A673 (cell line): Measurements from ENCODE around the gene VAV2.

ENCODE experiments used
- EZH2 ChIP-seq: fragments of 200-600 bp; sonication (generic); IDR thresholded peaks from 2 replicates; pipeline ENCODE4 v1.6.1; 2017; ENCODE audit warnings: borderline replicate concordance, low read depth, mild to moderate bottlenecking, mixed read lengths, antibody characterized with exemption, low read length; ENCODE audit not compliant: poor library complexity, severe bottlenecking
- TF ChIP-seq, protein P1 (sequence below): fragments of 300-800, 200-600 bp; sonication (generic); conservative IDR thresholded peaks from 2 replicates; pipeline ENCODE4 v1.5.1; 2017; ENCODE audit warnings: low read depth, mild to moderate bottlenecking, antibody characterized with exemption, low read length, moderate library complexity, mixed read lengths

DNA sequence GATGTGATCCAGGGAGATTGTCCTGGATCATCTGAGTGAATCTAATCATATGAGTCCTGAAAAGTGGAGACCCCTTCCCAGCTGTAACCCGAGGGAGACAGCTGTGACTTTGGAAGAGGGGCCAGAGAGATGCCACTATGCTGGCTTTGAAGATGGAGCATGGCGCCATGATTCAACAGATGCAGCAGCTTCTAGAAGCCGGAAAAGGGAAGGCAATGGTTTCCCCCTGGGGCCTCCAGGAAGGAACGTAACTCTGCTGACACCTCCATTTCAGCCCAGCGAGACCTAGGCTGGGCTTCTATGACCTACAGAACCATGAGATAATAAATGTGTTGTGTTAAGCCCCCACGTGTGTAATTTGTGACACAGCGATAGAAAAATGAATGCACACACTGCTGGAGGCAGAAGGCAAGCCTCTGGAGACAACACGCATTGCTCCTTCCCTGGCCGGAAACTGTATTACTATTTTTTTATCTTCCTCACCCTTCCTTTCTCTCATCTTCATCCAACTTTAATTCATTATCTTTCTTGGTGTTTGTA is 237.4 kb downstream of the VAV2 start:
- TF ChIP-seq, protein P1, sequence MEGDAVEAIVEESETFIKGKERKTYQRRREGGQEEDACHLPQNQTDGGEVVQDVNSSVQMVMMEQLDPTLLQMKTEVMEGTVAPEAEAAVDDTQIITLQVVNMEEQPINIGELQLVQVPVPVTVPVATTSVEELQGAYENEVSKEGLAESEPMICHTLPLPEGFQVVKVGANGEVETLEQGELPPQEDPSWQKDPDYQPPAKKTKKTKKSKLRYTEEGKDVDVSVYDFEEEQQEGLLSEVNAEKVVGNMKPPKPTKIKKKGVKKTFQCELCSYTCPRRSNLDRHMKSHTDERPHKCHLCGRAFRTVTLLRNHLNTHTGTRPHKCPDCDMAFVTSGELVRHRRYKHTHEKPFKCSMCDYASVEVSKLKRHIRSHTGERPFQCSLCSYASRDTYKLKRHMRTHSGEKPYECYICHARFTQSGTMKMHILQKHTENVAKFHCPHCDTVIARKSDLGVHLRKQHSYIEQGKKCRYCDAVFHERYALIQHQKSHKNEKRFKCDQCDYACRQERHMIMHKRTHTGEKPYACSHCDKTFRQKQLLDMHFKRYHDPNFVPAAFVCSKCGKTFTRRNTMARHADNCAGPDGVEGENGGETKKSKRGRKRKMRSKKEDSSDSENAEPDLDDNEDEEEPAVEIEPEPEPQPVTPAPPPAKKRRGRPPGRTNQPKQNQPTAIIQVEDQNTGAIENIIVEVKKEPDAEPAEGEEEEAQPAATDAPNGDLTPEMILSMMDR: no peak
- no peak for TF ChIP-seq EZH2
